DOHH2 (cell line): Measurements from ENCODE around the gene CAB39.

Source experiments
- EZH2phosphoT487 ChIP-seq: fragments of 200-600 bp; sonication (generic); IDR thresholded peaks from 2 replicates; pipeline ENCODE4 v1.6.1; 2017; ENCODE audit warnings: borderline replicate concordance, mild to moderate bottlenecking, antibody characterized with exemption, low read length, moderate library complexity, mixed read lengths
- TF ChIP-seq, protein P1 (sequence below): fragments of 200-600 bp; sonication (generic); IDR thresholded peaks from one replicate; pipeline ENCODE4 v1.5.1; 2014; ENCODE audit warnings: antibody characterized with exemption, mild to moderate bottlenecking, low read depth, low read length; ENCODE audit not compliant: poor library complexity, severe bottlenecking

DNA sequence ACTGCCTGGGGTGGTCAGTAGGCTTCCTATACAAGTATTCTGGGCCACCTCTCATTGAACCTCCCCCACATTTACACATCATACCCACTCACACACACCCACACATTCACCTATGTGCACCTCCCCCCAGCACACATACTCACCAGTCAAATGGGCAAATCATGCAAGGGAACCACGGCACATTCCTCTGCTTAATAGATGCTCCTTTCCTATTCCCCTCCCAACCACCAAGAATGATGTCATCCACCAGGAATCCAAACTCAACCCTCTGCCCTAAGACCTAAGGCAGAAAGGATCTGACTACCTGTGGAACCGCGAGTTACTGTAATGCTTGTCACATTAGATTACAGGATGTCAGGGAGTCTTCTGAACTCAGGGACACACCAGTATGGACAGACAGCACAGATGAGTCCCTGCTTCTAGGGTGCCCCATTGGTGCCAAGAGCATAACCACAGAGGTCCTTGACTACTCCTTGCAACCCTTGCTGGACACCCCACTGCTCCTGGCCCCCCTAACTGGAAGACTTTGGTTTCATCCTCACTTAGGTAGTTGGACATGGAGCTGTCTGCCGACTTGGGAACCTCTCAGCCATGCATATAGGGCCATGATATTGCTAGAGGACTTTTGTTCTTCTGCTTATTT lies 21.5 kb upstream of the CAB39 start:
- TF ChIP-seq, protein P1, sequence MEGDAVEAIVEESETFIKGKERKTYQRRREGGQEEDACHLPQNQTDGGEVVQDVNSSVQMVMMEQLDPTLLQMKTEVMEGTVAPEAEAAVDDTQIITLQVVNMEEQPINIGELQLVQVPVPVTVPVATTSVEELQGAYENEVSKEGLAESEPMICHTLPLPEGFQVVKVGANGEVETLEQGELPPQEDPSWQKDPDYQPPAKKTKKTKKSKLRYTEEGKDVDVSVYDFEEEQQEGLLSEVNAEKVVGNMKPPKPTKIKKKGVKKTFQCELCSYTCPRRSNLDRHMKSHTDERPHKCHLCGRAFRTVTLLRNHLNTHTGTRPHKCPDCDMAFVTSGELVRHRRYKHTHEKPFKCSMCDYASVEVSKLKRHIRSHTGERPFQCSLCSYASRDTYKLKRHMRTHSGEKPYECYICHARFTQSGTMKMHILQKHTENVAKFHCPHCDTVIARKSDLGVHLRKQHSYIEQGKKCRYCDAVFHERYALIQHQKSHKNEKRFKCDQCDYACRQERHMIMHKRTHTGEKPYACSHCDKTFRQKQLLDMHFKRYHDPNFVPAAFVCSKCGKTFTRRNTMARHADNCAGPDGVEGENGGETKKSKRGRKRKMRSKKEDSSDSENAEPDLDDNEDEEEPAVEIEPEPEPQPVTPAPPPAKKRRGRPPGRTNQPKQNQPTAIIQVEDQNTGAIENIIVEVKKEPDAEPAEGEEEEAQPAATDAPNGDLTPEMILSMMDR: no peak
- no peak for TF ChIP-seq EZH2phosphoT487
